IMR-90 (cell line): Measurements from ENCODE around the gene CYP4F2. TPM values are rescaled to one million over a fixed set of nuclear protein-coding genes. Genes with fewer than 3 reads are reported as not detected.

Source experiments
- ATAC-seq: fragments of 200-7000 bp; cut with Tn5 transposase; 2 replicates; pipeline ENCODE4 v1.9.1; 2020; ENCODE audit warnings: low read depth, mild to moderate bottlenecking, moderate library complexity
- BruUV-seq: library from RNA; stranded (reverse); fragments of 400-500 nt; replicated peaks from 2 replicates; lab custom pipeline; 2021; lab: Mats Ljungman, UMichigan
- CTCF ChIA-PET: fragments of 300-600 bp; formaldehyde crosslinking; extraction: SDS; loops from one replicate; lab custom pipeline; 2021; ENCODE audit warnings: antibody characterized with exemption; lab: Yijun Ruan, JAX
- POLR2A ChIA-PET: fragments of 300-600 bp; sonication (Branson Sonifier 250); formaldehyde crosslinking; loops from one replicate; lab custom pipeline; 2022; ENCODE audit warnings: antibody characterized with exemption; ENCODE audit not compliant: unreplicated experiment; lab: Charles Lee
- DNase-seq: peaks from one replicate; pipeline ENCODE4 v3.0.0; 2013
- H2AFZ ChIP-seq: replicated peaks from 2 replicates; pipeline ENCODE3; 2013; ENCODE audit warnings: low read length, mild to moderate bottlenecking; ENCODE audit not compliant: poor library complexity
- H2AK5ac ChIP-seq: 2 replicates; pipeline ENCODE4 v1.6.1; 2013; ENCODE audit warnings: low read depth, low read length, inconsistent platforms
- H2AK9ac ChIP-seq: replicated peaks from 2 replicates; pipeline ENCODE3; 2013; ENCODE audit warnings: mild to moderate bottlenecking, low read depth, low read length, moderate library complexity; ENCODE audit not compliant: poor library complexity
- H2BK120ac ChIP-seq: 2 replicates; pipeline ENCODE4 v1.6.1; 2013; ENCODE audit warnings: low read depth, low read length, inconsistent platforms
- H2BK15ac ChIP-seq: 3 replicates; pipeline ENCODE4 v1.6.1; 2013; ENCODE audit warnings: low read depth, low read length, inconsistent platforms
- H2BK20ac ChIP-seq: 2 replicates; pipeline ENCODE4 v1.6.1; 2013; ENCODE audit warnings: low read depth, mild to moderate bottlenecking, inconsistent platforms, low read length, moderate library complexity
- H2BK5ac ChIP-seq: 2 replicates; pipeline ENCODE4 v1.6.1; 2013; ENCODE audit warnings: mild to moderate bottlenecking, low read depth, low read length, inconsistent platforms; ENCODE audit not compliant: poor library complexity, severe bottlenecking
- H3K14ac ChIP-seq: replicated peaks from 2 replicates; pipeline ENCODE4 v1.6.1; 2013; ENCODE audit warnings: low read depth, low read length, inconsistent platforms
- H3K18ac ChIP-seq: 2 replicates; pipeline ENCODE4 v1.6.1; 2013; ENCODE audit warnings: low read depth, low read length, control low read depth
- H3K23ac ChIP-seq: 2 replicates; pipeline ENCODE4 v1.6.1; 2013; ENCODE audit warnings: low read depth, low read length, inconsistent platforms
- H3K27ac ChIP-seq: 2 replicates; pipeline ENCODE4 v1.5.1; 2013; ENCODE audit warnings: mild to moderate bottlenecking, control low read depth, low read length; ENCODE audit not compliant: insufficient read depth
- H3K27me3 ChIP-seq: 2 replicates; pipeline ENCODE4 v1.6.1; 2013; ENCODE audit warnings: low read length; ENCODE audit not compliant: control insufficient read depth, insufficient read depth
- H3K36me3 ChIP-seq: 2 replicates; pipeline ENCODE4 v1.6.1; 2013; ENCODE audit warnings: low read length, mixed read lengths; ENCODE audit not compliant: control insufficient read depth, insufficient read depth
- H3K4ac ChIP-seq: 2 replicates; pipeline ENCODE4 v1.6.1; 2013; ENCODE audit warnings: low read depth, low read length, inconsistent platforms
- H3K4me1 ChIP-seq: 2 replicates; pipeline ENCODE4 v1.6.1; 2013; ENCODE audit warnings: low read length, mixed read lengths; ENCODE audit not compliant: control insufficient read depth, insufficient read depth
- H3K4me2 ChIP-seq: 2 replicates; pipeline ENCODE4 v1.6.1; 2013; ENCODE audit warnings: low read depth, mild to moderate bottlenecking, control low read depth, low read length, moderate library complexity
- H3K4me3 ChIP-seq: 2 replicates; pipeline ENCODE4 v1.5.1; 2013; ENCODE audit warnings: low read depth, mild to moderate bottlenecking, control low read depth, low read length, moderate library complexity; ENCODE audit not compliant: insufficient read depth
- H3K56ac ChIP-seq: 2 replicates; pipeline ENCODE4 v1.6.1; 2013; ENCODE audit warnings: low read length, inconsistent platforms; ENCODE audit not compliant: insufficient read depth; ENCODE audit errors: extremely low read depth
- H3K79me1 ChIP-seq, 2 experiments: 2 replicates each; pipeline ENCODE4 v1.6.1; 2013; ENCODE audit warnings: low read length in 2 of 2, inconsistent platforms in 1 of 2, low read depth in 1 of 2
- H3K9ac ChIP-seq: 2 replicates; pipeline ENCODE4 v1.6.1; 2013; ENCODE audit warnings: low read depth, low read length, control low read depth
- H3K9me1 ChIP-seq: 2 replicates; pipeline ENCODE4 v1.6.1; 2013; ENCODE audit warnings: low read length, inconsistent platforms; ENCODE audit not compliant: insufficient read depth
- H3K9me3 ChIP-seq: 2 replicates; pipeline ENCODE4 v1.6.1; 2013; ENCODE audit warnings: low read length; ENCODE audit not compliant: control insufficient read depth, insufficient read depth
- H4K20me1 ChIP-seq: 2 replicates; pipeline ENCODE4 v1.6.1; 2013; ENCODE audit warnings: low read length, inconsistent platforms; ENCODE audit not compliant: insufficient read depth
- H4K5ac ChIP-seq: 2 replicates; pipeline ENCODE4 v1.6.1; 2013; ENCODE audit warnings: mild to moderate bottlenecking, low read depth, low read length, control low read depth
- H4K8ac ChIP-seq, 2 experiments: 2 replicates each; pipeline ENCODE4 v1.6.1; 2013; ENCODE audit warnings: low read depth in 2 of 2, low read length in 2 of 2, control low read depth in 1 of 2, inconsistent platforms in 1 of 2
- H4K91ac ChIP-seq: 2 replicates; pipeline ENCODE4 v1.6.1; 2013; ENCODE audit warnings: low read depth, low read length, inconsistent platforms; ENCODE audit not compliant: insufficient read depth
- CEBPB ChIP-seq: IDR thresholded peaks from 2 replicates; pipeline ENCODE4 v1.6.1; 2012; ENCODE audit warnings: low read depth, low read length, improper control_type of control experiment
- FOS ChIP-seq: fragments of 150-350 bp; IDR thresholded peaks from 2 replicates; pipeline ENCODE4 v1.6.1; 2016; ENCODE audit warnings: low read depth, low read length
- MAFK ChIP-seq: IDR thresholded peaks from 2 replicates; pipeline ENCODE4 v1.6.1; 2012; ENCODE audit warnings: low read depth, low read length, improper control_type of control experiment
- RAD21 ChIP-seq: IDR thresholded peaks from 2 replicates; pipeline ENCODE4 v1.6.1; 2012; ENCODE audit warnings: low read length, improper control_type of control experiment
- RCOR1 ChIP-seq: IDR thresholded peaks from 2 replicates; pipeline ENCODE4 v1.6.1; 2012; ENCODE audit warnings: mild to moderate bottlenecking, low read length, improper control_type of control experiment; ENCODE audit not compliant: insufficient replicate concordance
- RFX5 ChIP-seq: IDR thresholded peaks from 2 replicates; pipeline ENCODE4 v1.8.0; 2012; ENCODE audit warnings: low read depth, mild to moderate bottlenecking, low read length, moderate library complexity
- SMC3 ChIP-seq: fragments of 150-350 bp; IDR thresholded peaks from 2 replicates; pipeline ENCODE4 v1.6.1; 2016; ENCODE audit warnings: low read depth, mild to moderate bottlenecking, antibody characterized with exemption, low read length, moderate library complexity
- WGBS, 2 experiments: methylation state at CpG; one replicate each; pipeline versions ENCODE4 v1.1.5 to v1.1.7; 2013; ENCODE audit warnings: missing lambda C conversion rate in 2 of 2; ENCODE audit not compliant: insufficient read length in 1 of 2; ENCODE audit errors: extremely low coverage in 2 of 2; 5-methylcytosine and 5-hydroxymethylcytosine counted together
- dilution Hi-C: fragments of 300-500 bp; cut with HindIII; formaldehyde crosslinking; loops from one replicate; pipeline ENCODE4 v1.14.3; 2018; ENCODE audit warnings: low sequenced_read_pairs; ENCODE audit not compliant: unreplicated experiment
- in situ Hi-C: fragments of 300-500 bp; cut with MboI; formaldehyde crosslinking; loops from 3 replicates; pipeline ENCODE4 v1.14.3; 2019; ENCODE audit warnings: low sequenced_read_pairs, inconsistent platforms, mixed read lengths
- intact Hi-C: fragments of 100-400 bp; cut with micrococcal nuclease; formaldehyde crosslinking; loops from 2 replicates; pipeline ENCODE4 v1.10.0; 2022
- polyA plus RNA-seq, 3 experiments: library from polyadenylated mRNA; depleted of rRNA; stranded (reverse); fragments of >200 nt; gene quantifications; 2 replicates each; pipeline ENCODE4 v1.2.3, GENCODE V29; 2012; ENCODE audit warnings: low replicate concordance in 1 of 3
- total RNA-seq: library from RNA; depleted of rRNA; stranded (reverse); fragments of >200 nt; gene quantifications from 2 replicates; pipeline ENCODE4 v1.2.3, GENCODE V29; 2012
- TF ChIP-seq, protein P1 (sequence below): conservative IDR thresholded peaks from 2 replicates; pipeline ENCODE4 v1.5.1; 2012; ENCODE audit warnings: mild to moderate bottlenecking, low read depth, low read length, improper control_type of control experiment
- TF ChIP-seq, protein P2 (sequence below): fragments of 150-350 bp; IDR thresholded peaks from 2 replicates; pipeline ENCODE4 v1.6.1; 2016; ENCODE audit warnings: low read depth, mild to moderate bottlenecking, low read length, moderate library complexity, borderline replicate concordance
- TF ChIP-seq, protein P3 (sequence below): fragments of 150-350 bp; IDR thresholded peaks from 2 replicates; pipeline ENCODE4 v1.6.1; 2017; ENCODE audit warnings: mild to moderate bottlenecking, antibody characterized with exemption, low read length, low read depth

The CYP4F2 gene
- total and polyA plus RNA-seq, 2 of the 4 experiments (the other 2 are of a cell fraction), result not detected

DNA sequence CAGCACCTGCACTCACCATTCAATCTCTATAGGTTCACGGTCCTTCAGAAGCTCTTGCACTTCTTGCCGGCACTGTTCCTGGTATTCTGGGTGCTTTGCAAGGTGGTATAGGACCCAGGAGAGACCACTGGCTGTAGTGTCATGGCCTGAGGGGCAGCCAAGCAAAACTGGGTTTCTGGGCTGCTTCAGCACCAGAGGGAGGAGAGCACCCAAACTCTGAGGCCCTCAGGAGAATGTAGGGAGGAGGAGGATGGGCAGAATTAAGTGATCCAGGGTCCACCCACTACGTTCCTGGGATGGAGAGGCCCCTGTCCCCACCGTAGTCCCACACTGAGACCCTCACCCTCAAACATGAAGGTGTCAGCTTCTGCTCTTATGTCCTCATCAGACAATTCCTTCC lies 24.1 kb upstream of the CYP4F2 start:
- no CpG with 5 or more reads among the region's 4 CpGs for WGBS, 2 experiments

More for the DNA sequence above, 24.1 kb upstream of the CYP4F2 start:
- no peaks in the 10 kb centered on the region for H4K20me1 ChIP-seq
- H3K27me3 ChIP-seq, result no peaks in the 10 kb centered on the region
- H3K4ac ChIP-seq, result no peak overlapping the region
- H2BK20ac ChIP-seq, result no peak overlapping the region
- peaks cover 2% of the 10 kb centered on the region; the same call in 1 of the 2 replicates for H3K9me3 ChIP-seq
- no peaks in the 10 kb centered on the region for H3K79me1 ChIP-seq
- no peak for DNase-seq
- H3K4me2 ChIP-seq, result no peak overlapping the region
- intact Hi-C loops, result no loop called here
- H3K23ac ChIP-seq, result no peak overlapping the region
- in situ Hi-C loops, result no loop called here
- dilution Hi-C loops, result no loop called here
- H2AK5ac ChIP-seq, result no peak overlapping the region
- H4K91ac ChIP-seq, result no peak overlapping the region
- TF ChIP-seq MAFK (no peak), CEBPB (no peak), FOS (no peak), RAD21 (no peak), RCOR1 (no peak), RFX5 (no peak), SMC3 (no peak)
- TF ChIP-seq, protein P1, sequence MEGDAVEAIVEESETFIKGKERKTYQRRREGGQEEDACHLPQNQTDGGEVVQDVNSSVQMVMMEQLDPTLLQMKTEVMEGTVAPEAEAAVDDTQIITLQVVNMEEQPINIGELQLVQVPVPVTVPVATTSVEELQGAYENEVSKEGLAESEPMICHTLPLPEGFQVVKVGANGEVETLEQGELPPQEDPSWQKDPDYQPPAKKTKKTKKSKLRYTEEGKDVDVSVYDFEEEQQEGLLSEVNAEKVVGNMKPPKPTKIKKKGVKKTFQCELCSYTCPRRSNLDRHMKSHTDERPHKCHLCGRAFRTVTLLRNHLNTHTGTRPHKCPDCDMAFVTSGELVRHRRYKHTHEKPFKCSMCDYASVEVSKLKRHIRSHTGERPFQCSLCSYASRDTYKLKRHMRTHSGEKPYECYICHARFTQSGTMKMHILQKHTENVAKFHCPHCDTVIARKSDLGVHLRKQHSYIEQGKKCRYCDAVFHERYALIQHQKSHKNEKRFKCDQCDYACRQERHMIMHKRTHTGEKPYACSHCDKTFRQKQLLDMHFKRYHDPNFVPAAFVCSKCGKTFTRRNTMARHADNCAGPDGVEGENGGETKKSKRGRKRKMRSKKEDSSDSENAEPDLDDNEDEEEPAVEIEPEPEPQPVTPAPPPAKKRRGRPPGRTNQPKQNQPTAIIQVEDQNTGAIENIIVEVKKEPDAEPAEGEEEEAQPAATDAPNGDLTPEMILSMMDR, result no peak
- TF ChIP-seq, protein P2, sequence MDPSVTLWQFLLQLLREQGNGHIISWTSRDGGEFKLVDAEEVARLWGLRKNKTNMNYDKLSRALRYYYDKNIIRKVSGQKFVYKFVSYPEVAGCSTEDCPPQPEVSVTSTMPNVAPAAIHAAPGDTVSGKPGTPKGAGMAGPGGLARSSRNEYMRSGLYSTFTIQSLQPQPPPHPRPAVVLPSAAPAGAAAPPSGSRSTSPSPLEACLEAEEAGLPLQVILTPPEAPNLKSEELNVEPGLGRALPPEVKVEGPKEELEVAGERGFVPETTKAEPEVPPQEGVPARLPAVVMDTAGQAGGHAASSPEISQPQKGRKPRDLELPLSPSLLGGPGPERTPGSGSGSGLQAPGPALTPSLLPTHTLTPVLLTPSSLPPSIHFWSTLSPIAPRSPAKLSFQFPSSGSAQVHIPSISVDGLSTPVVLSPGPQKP, result no peak
- TF ChIP-seq, protein P3, sequence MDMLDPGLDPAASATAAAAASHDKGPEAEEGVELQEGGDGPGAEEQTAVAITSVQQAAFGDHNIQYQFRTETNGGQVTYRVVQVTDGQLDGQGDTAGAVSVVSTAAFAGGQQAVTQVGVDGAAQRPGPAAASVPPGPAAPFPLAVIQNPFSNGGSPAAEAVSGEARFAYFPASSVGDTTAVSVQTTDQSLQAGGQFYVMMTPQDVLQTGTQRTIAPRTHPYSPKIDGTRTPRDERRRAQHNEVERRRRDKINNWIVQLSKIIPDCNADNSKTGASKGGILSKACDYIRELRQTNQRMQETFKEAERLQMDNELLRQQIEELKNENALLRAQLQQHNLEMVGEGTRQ, result no peak
- no peak overlapping the region for H3K9ac ChIP-seq
- no peak overlapping the region for H4K5ac ChIP-seq
- no peak overlapping the region for H2BK120ac ChIP-seq
- H3K27ac ChIP-seq, result no peak overlapping the region
- H3K56ac ChIP-seq, result no peak overlapping the region
- no peak overlapping the region for H4K8ac ChIP-seq
- BruUV-seq, result no TSS peak
- H3K36me3 ChIP-seq, result no peaks in the 10 kb centered on the region
- no peaks in the 10 kb centered on the region for H3K4me1 ChIP-seq
- no peak overlapping the region for H3K4me3 ChIP-seq
- no peak for ATAC-seq
- H3K9me1 ChIP-seq, result no peaks in the 10 kb centered on the region
- H2BK15ac ChIP-seq, result no peak overlapping the region
- H2AK9ac ChIP-seq, result no peak overlapping the region
- ChIA-PET CTCF (no interaction called here), POLR2A (no interaction called here)
- no peak overlapping the region for H2BK5ac ChIP-seq
- H2AFZ ChIP-seq, result no peak overlapping the region
- no peak overlapping the region for H3K18ac ChIP-seq
- H3K14ac ChIP-seq, result no peak overlapping the region
